Ectodermal cell (in vitro differentiated cells): Measurements from ENCODE around the gene TACC2.
"Not testable (repeated sequence)": the region's sequence is repeated elsewhere in the genome, so short reads cannot be mapped to it uniquely, and the experiment has no call there.

Experiments used
- H3K27ac ChIP-seq: 2 replicates; pipeline ENCODE4 v1.7.0; 2013; ENCODE audit warnings: mild to moderate bottlenecking, low read depth, low read length; ENCODE audit not compliant: insufficient read depth, poor library complexity, severe bottlenecking
- H3K27me3 ChIP-seq: 2 replicates; pipeline ENCODE4 v1.7.0; 2013; ENCODE audit warnings: mild to moderate bottlenecking, low read length; ENCODE audit not compliant: insufficient read depth, control insufficient read depth, poor library complexity, severe bottlenecking
- H3K36me3 ChIP-seq: one replicate; pipeline ENCODE4 v1.7.0; 2013; ENCODE audit warnings: low read length; ENCODE audit not compliant: control insufficient read depth, insufficient read depth
- H3K4me1 ChIP-seq: one replicate; pipeline ENCODE4 v1.7.0; 2013; ENCODE audit warnings: low read length; ENCODE audit not compliant: control insufficient read depth, insufficient read depth
- H3K4me3 ChIP-seq: 2 replicates; pipeline ENCODE4 v1.7.0; 2013; ENCODE audit warnings: low read depth, low read length, control low read depth; ENCODE audit not compliant: insufficient read depth
- H3K9me3 ChIP-seq: 2 replicates; pipeline ENCODE4 v1.7.0; 2013; ENCODE audit warnings: mild to moderate bottlenecking, low read length, moderate library complexity; ENCODE audit not compliant: control insufficient read depth
- WGBS, 2 experiments: methylation state at CpG; one replicate each; pipeline ENCODE4 v1.1.7; 2013; ENCODE audit warnings: missing lambda C conversion rate in 2 of 2; 5-methylcytosine and 5-hydroxymethylcytosine counted together

Gene TACC2

GRCh38 chr10:121961456-121961855 is 27.5 kb upstream of the TACC2 start:
- Histone ChIP-seq H3K4me3 (no peak overlapping the region), H3K9me3 (no peaks in the 10 kb centered on the region), H3K27me3 (no peaks in the 10 kb centered on the region), H3K27ac (no peak overlapping the region), H3K36me3 (peaks cover 18% of the 10 kb centered on the region), H3K4me1 (no peaks in the 10 kb centered on the region)
- 95 to 100% methylated on average over 2 of the region's 2 CpGs for WGBS, 2 experiments

- H3K27me3 ChIP-seq: no peaks in the 10 kb centered on the region
- no peaks in the 10 kb centered on the region for H3K9me3 ChIP-seq
- H3K36me3 ChIP-seq: peaks cover 30% of the 10 kb centered on the region
- no peak overlapping the region for H3K27ac ChIP-seq
- WGBS, 2 experiments: 95% methylated on average over 3 of the region's 3 CpGs
- no peak overlapping the region for H3K4me3 ChIP-seq
- H3K4me1 ChIP-seq: no peaks in the 10 kb centered on the region
Measured at GRCh38 chr10:121965996-121966395, 23.0 kb upstream of the TACC2 start.

- H3K4me3 ChIP-seq, H3K4me1 ChIP-seq, H3K9me3 ChIP-seq, H3K27ac ChIP-seq, H3K27me3 ChIP-seq: not testable (repeated sequence)
- peaks cover 30% of the 10 kb centered on the region for H3K36me3 ChIP-seq
- WGBS, 2 experiments: 93 to 97% methylated on average over 8 of the region's 8 CpGs
Measured at GRCh38 chr10:121969086-121969485, 19.9 kb upstream of the TACC2 start.

- no peaks in the 10 kb centered on the region for H3K36me3 ChIP-seq
- H3K27ac ChIP-seq: no peak overlapping the region
- peaks cover 10% of the 10 kb centered on the region for H3K4me1 ChIP-seq
- 15 to 18% methylated on average over 21 of the region's 21 CpGs for WGBS, 2 experiments
- peaks cover 4% of the 10 kb centered on the region for H3K9me3 ChIP-seq
- peak overlapping the region; percentile 66 for H3K4me3 ChIP-seq
- H3K27me3 ChIP-seq: no peaks in the 10 kb centered on the region
Measured at GRCh38 chr10:121974019-121974534, 14.9 kb upstream of the TACC2 start.

GRCh38 chr10:121974535-121975294 is 14.2 kb upstream of the TACC2 start, which contains the start of gene NSMCE4A:
Gene NSMCE4A (minus strand): TSS chr10:121975217. CDS start chr10:121975165, 52 bp downstream.
- H3K27ac ChIP-seq: peak within 1 kb of the TSS; percentile 76
- no peaks in the 10 kb centered on the region for H3K36me3 ChIP-seq
- peak within 1 kb of the TSS; percentile 66 for H3K4me3 ChIP-seq
- 0% methylated on average over 101 of the region's 101 CpGs for WGBS, 2 experiments
- H3K4me1 ChIP-seq: peaks cover 10% of the 10 kb centered on the region
- peaks cover 4% of the 10 kb centered on the region for H3K9me3 ChIP-seq
- H3K27me3 ChIP-seq: no peaks in the 10 kb centered on the region

- Histone ChIP-seq H3K27me3 (no peaks in the 10 kb centered on the region), H3K27ac (peak overlapping the region; percentile 76), H3K4me1 (peaks cover 10% of the 10 kb centered on the region), H3K9me3 (peaks cover 4% of the 10 kb centered on the region), H3K4me3 (peak overlapping the region; percentile 66), H3K36me3 (no peaks in the 10 kb centered on the region)
- 56 to 57% methylated on average over 21 of the region's 21 CpGs for WGBS, 2 experiments
Measured at GRCh38 chr10:121975295-121976086, 13.5 kb upstream of the TACC2 start.

GRCh38 chr10:121976607-121977006 is 12.4 kb upstream of the TACC2 start:
- peaks cover 10% of the 10 kb centered on the region for H3K4me1 ChIP-seq
- H3K27ac ChIP-seq: no peak overlapping the region
- no peak overlapping the region for H3K4me3 ChIP-seq
- 94 to 95% methylated on average over 6 of the region's 6 CpGs for WGBS, 2 experiments
- H3K27me3 ChIP-seq: no peaks in the 10 kb centered on the region
- peaks cover 4% of the 10 kb centered on the region for H3K9me3 ChIP-seq
- H3K36me3 ChIP-seq: no peaks in the 10 kb centered on the region

GRCh38 chr10:121978511-121978910 is 10.5 kb upstream of the TACC2 start:
- no peak overlapping the region for H3K4me3 ChIP-seq
- H3K9me3 ChIP-seq: peaks cover 4% of the 10 kb centered on the region
- peaks cover 7% of the 10 kb centered on the region for H3K4me1 ChIP-seq
- 95% methylated on average over 26 of the region's 26 CpGs for WGBS, 2 experiments
- no peaks in the 10 kb centered on the region for H3K36me3 ChIP-seq
- no peak overlapping the region for H3K27ac ChIP-seq
- no peaks in the 10 kb centered on the region for H3K27me3 ChIP-seq

- WGBS, 2 experiments: 91 to 100% methylated on average over 1 to 2 of the region's 2 CpGs
- Histone ChIP-seq H3K4me3 (no peak overlapping the region), H3K4me1 (no peaks in the 10 kb centered on the region), H3K9me3 (peaks cover 10% of the 10 kb centered on the region), H3K27me3 (no peaks in the 10 kb centered on the region), H3K27ac (no peak overlapping the region), H3K36me3 (no peaks in the 10 kb centered on the region)
Measured at GRCh38 chr10:121981346-121981745, 7.6 kb upstream of the TACC2 start.

- Histone ChIP-seq H3K4me3 (no peak overlapping the region), H3K4me1 (no peaks in the 10 kb centered on the region), H3K36me3 (no peaks in the 10 kb centered on the region), H3K27me3 (no peaks in the 10 kb centered on the region), H3K9me3 (peaks cover 7% of the 10 kb centered on the region), H3K27ac (no peak overlapping the region)
- 94 to 97% methylated on average over 5 of the region's 5 CpGs for WGBS, 2 experiments
Measured at GRCh38 chr10:121983852-121984251, 5.1 kb upstream of the TACC2 start.
